ENCODE data around the gene AKAP6. TPM values are rescaled to one million over a fixed set of nuclear protein-coding genes. Genes with fewer than 3 reads are reported as not detected.

AKAP6 gene
- total and polyA plus RNA-seq, 2 of the 8 experiments (the other 6 are each of a cell fraction or from before 2014, with no cell fraction given): 0.09 to 0.89 TPM

- Histone ChIP-seq H3K4ac (replicated peaks; ENCODE audit: insufficient read length, low read depth, low read length) (no peak overlapping the region), H3K14ac (ENCODE audit: insufficient read length) (no peak overlapping the region), H3K79me2 (ENCODE audit: control insufficient read depth in 1 of 2, insufficient read depth in 2 of 2, low read length in 2 of 2) (no peaks in the 10 kb centered on the region), H2BK15ac (ENCODE audit: low read length) (no peak overlapping the region), H3K4me3 (ENCODE audit: extremely low read depth in 1 of 4, insufficient read depth in 2 of 4, low read depth in 3 of 4, low read length in 4 of 4) (no peak overlapping the region), H3K23me2 (ENCODE audit: low read depth, low read length) (no peaks in the 10 kb centered on the region), H3K18ac (ENCODE audit: extremely low read depth, low read length) (no peak overlapping the region), H2BK120ac (replicated peaks; ENCODE audit: low read depth, low read length) (no peak overlapping the region), H3K56ac (replicated peaks; ENCODE audit: insufficient read length, low read depth, low read length) (no peak overlapping the region), H4K20me1 (replicated peaks in 1 of 2; ENCODE audit: control insufficient read depth in 1 of 2, insufficient read depth in 2 of 2, low read length in 2 of 2) (no peaks in the 10 kb centered on the region), H2AK5ac (ENCODE audit: low read depth, low read length) (no peak overlapping the region), H3K4me1 (replicated peaks in 1 of 4; ENCODE audit: control insufficient read depth in 3 of 4, insufficient read depth in 4 of 4, low read length in 3 of 4) (no peaks in the 10 kb centered on the region), H2AFZ (ENCODE audit: low read length) (no peak overlapping the region), H3K36me3 (ENCODE audit: control insufficient read depth in 2 of 4, insufficient read depth in 4 of 4, low read length in 3 of 4) (no peaks in the 10 kb centered on the region), H3K4me2 (ENCODE audit: insufficient read depth in 1 of 2, low read depth in 2 of 2, low read length in 2 of 2) (no peak overlapping the region), H3K23ac (ENCODE audit: insufficient read length) (no peak overlapping the region), H2BK12ac (ENCODE audit: low read depth, low read length) (no peak overlapping the region), H3K9me3 (ENCODE audit: insufficient read depth in 2 of 2, low read depth in 1 of 2, low read length in 1 of 2) (no peaks in the 10 kb centered on the region), H4K8ac (ENCODE audit: extremely low read depth, insufficient read depth, low read length) (no peak overlapping the region), H3K79me1 (ENCODE audit: low read depth, low read length) (no peaks in the 10 kb centered on the region), H2BK5ac (ENCODE audit: low read depth, low read length) (no peak overlapping the region), H3K9ac (replicated peaks in 1 of 4; ENCODE audit: extremely low read depth in 1 of 4, low read depth in 3 of 4, low read length in 3 of 4) (no peak overlapping the region), H2BK20ac (ENCODE audit: low read length) (no peak overlapping the region), H3K27me3 (replicated peaks in 1 of 4; ENCODE audit: control insufficient read depth in 3 of 4, extremely low read depth in 1 of 4, insufficient read depth in 3 of 4, low read length in 3 of 4) (no peaks in the 10 kb centered on the region), H4K5ac (ENCODE audit: insufficient read length, low read depth, low read length) (no peak overlapping the region), H3K27ac (ENCODE audit: low read depth, low read length) (no peak overlapping the region), H4K91ac (replicated peaks; ENCODE audit: insufficient read length, low read length) (no peak overlapping the region)
- ChIA-PET POLR2A (ENCODE audit: partially characterized antibody) (no interaction called here), CTCF (ENCODE audit: partially characterized antibody) (interaction anchor here (0.8 to 2.0 kb wide), 8 partner anchors 11 to 178 kb away, joined by 3 to 10 read pairs (median 6); no protein-coding TSS in a partner anchor)
- FAIRE-seq: no peak
- WGBS, 2 experiments (ENCODE audit: extremely low coverage in 1 of 2, insufficient coverage in 1 of 2, insufficient read length in 1 of 2, insufficient replicate concordance in 2 of 2, low coverage in 1 of 2, low lambda C conversion rate in 2 of 2, missing lambda C conversion rate in 1 of 2): 69% methylated on average over 2 of the region's 2 CpGs; no CpG with 5 or more reads in 1 of the 2 experiments
- no peak for DNase-seq (ENCODE audit: low read depth in 1 of 2, low spot score in 2 of 2)
- TF ChIP-seq GTF2F1 (IDR thresholded peaks at IDR 0.05; ENCODE audit: borderline replicate concordance, low read depth, low read length) (no peak), SP2 (IDR thresholded peaks at IDR 0.05; ENCODE audit: low read length) (no peak), SIN3A (conservative IDR thresholded peaks at IDR 0.05 in 1 of 2, IDR thresholded peaks at IDR 0.05 in 1 of 2; ENCODE audit: low read depth in 1 of 2, low read length in 2 of 2) (no peak), JUN (IDR thresholded peaks at IDR 0.05; ENCODE audit: low read depth, low read length) (no peak), NANOG (IDR thresholded peaks at IDR 0.05; ENCODE audit: insufficient read depth, low read depth, low read length, poor library complexity, severe bottlenecking) (no peak)
Observed at GRCh38 chr14:32381869-32382268, 52.8 kb downstream of the AKAP6 start.
